GM12878 (cell line): ENCODE measurements around the gene KLRB1. TPM values are rescaled to one million over a fixed set of nuclear protein-coding genes. Genes with fewer than 3 reads are reported as not detected.

Source experiments
- ATAC-seq: fragments of 200-7000 bp; cut with Tn5 transposase; 3 replicates; pipeline ENCODE4 v1.9.1; 2020; ENCODE audit warnings: mild to moderate bottlenecking, moderate library complexity
- BruUV-seq: library from RNA; stranded (reverse); fragments of 400-500 nt; replicated peaks from 2 replicates; lab custom pipeline; 2021; lab: Mats Ljungman, UMichigan
- CTCF ChIA-PET: fragments of 300-600 bp; sonication (Branson Sonifier 250); formaldehyde crosslinking; extraction: SDS; loops from one replicate; lab custom pipeline; 2021; ENCODE audit warnings: inconsistent platforms; lab: Yijun Ruan, JAX
- POLR2A ChIA-PET: fragments of 350-600 bp; formaldehyde crosslinking; extraction: SDS; loops from one replicate; lab custom pipeline; 2021; ENCODE audit warnings: inconsistent platforms; lab: Charles Lee
- RAD21 ChIA-PET: fragments of 300-600 bp; sonication (Branson Sonifier 250); formaldehyde crosslinking; loops from one replicate; lab custom pipeline; 2023; ENCODE audit warnings: antibody characterized with exemption; ENCODE audit not compliant: unreplicated experiment; lab: Charles Lee
- SMC1A ChIA-PET: fragments of 300-600 bp; sonication (Branson Sonifier 250); formaldehyde crosslinking; loops from one replicate; lab custom pipeline; 2023; ENCODE audit not compliant: unreplicated experiment, uncharacterized antibody; lab: Charles Lee
- DNase-seq: peaks from one replicate; pipeline ENCODE4 v3.0.0-alpha.2; 2011; ENCODE audit warnings: low read depth, low spot score
- FAIRE-seq: peaks from 3 replicates; lab custom pipeline; 2011; peaks lifted over from hg19 to GRCh38; lab: Jason Lieb, UNC
- H2AFZ ChIP-seq: 2 replicates; pipeline ENCODE4 v1.6.0; 2011; ENCODE audit warnings: low read depth, low read length, control low read depth; ENCODE audit not compliant: control insufficient read depth
- H3K27ac ChIP-seq: 2 replicates; pipeline ENCODE4 v1.5.1; 2011; ENCODE audit warnings: control low read depth; ENCODE audit not compliant: control insufficient read depth, insufficient read depth
- H3K27me3 ChIP-seq, 2 experiments: replicated peaks in 1 of 2; 2 replicates each; pipeline versions ENCODE4 v1.6.0 to v1.6.1; 2011; ENCODE audit warnings: low read length in 1 of 2; ENCODE audit not compliant: control insufficient read depth in 2 of 2, insufficient read depth in 2 of 2
- H3K36me3 ChIP-seq, 2 experiments: 2 replicates each; pipeline ENCODE4 v1.5.1; 2011; ENCODE audit warnings: low read length in 1 of 2; ENCODE audit not compliant: control insufficient read depth in 2 of 2, insufficient read depth in 2 of 2
- H3K4me1 ChIP-seq: 2 replicates; pipeline ENCODE4 v1.6.1; 2011; ENCODE audit warnings: mild to moderate bottlenecking, low read length, moderate library complexity, mixed read lengths; ENCODE audit not compliant: control insufficient read depth, insufficient read depth
- H3K4me2 ChIP-seq: 2 replicates; pipeline ENCODE4 v1.6.0; 2011; ENCODE audit warnings: control low read depth; ENCODE audit not compliant: control insufficient read depth, insufficient read depth
- H3K4me3 ChIP-seq: fragments of 200-600 bp; sonication (generic); 2 replicates; pipeline ENCODE4 v1.5.1; 2016
- H3K79me2 ChIP-seq: 2 replicates; pipeline ENCODE4 v1.6.0; 2011; ENCODE audit warnings: low read length; ENCODE audit not compliant: control insufficient read depth, insufficient read depth
- H3K9ac ChIP-seq: 2 replicates; pipeline ENCODE4 v1.8.0; 2011; ENCODE audit warnings: low read length, control low read depth, mixed read lengths; ENCODE audit not compliant: control insufficient read depth, insufficient read depth
- H3K9me3 ChIP-seq: replicated peaks from 3 replicates; pipeline ENCODE4 v1.5.1; 2011; ENCODE audit warnings: mild to moderate bottlenecking, low read length; ENCODE audit not compliant: control insufficient read depth, insufficient read depth
- H4K20me1 ChIP-seq: 2 replicates; pipeline ENCODE4 v1.6.0; 2011; ENCODE audit not compliant: control insufficient read depth, insufficient read depth
- FOXM1 ChIP-seq: IDR thresholded peaks from 2 replicates; pipeline ENCODE4 v1.6.1; 2012; ENCODE audit warnings: low read depth, mild to moderate bottlenecking, inconsistent platforms, low read length, moderate library complexity
- IRF4 ChIP-seq: IDR thresholded peaks from 2 replicates; pipeline ENCODE4 v1.6.1; 2011; ENCODE audit warnings: low read depth, low read length
- JUNB ChIP-seq: IDR thresholded peaks from 2 replicates; pipeline ENCODE4 v1.6.1; 2016; ENCODE audit warnings: antibody characterized with exemption, mild to moderate bottlenecking
- NFIC ChIP-seq: IDR thresholded peaks from 2 replicates; pipeline ENCODE4 v1.6.1; 2012; ENCODE audit warnings: low read depth, mild to moderate bottlenecking, inconsistent platforms, low read length, moderate library complexity
- NR2C2 ChIP-seq: IDR thresholded peaks from 2 replicates; pipeline ENCODE4 v1.6.1; 2011; ENCODE audit warnings: borderline replicate concordance, low read depth; ENCODE audit not compliant: control insufficient read depth, insufficient read length
- RUNX3 ChIP-seq: IDR thresholded peaks from 2 replicates; pipeline ENCODE4 v1.6.1; 2012; ENCODE audit warnings: low read length, inconsistent platforms
- SPI1 ChIP-seq: IDR thresholded peaks from 2 replicates; pipeline ENCODE4 v1.6.1; 2011; ENCODE audit warnings: low read depth, mild to moderate bottlenecking, low read length, moderate library complexity, borderline replicate concordance; ENCODE audit not compliant: insufficient read depth
- WGBS: methylation state at CpG from one replicate; pipeline ENCODE4 v1.1.6; 2016; ENCODE audit warnings: low lambda C conversion rate; ENCODE audit not compliant: insufficient replicate concordance, insufficient coverage; ENCODE audit errors: missing lambda C conversion rate; 5-methylcytosine and 5-hydroxymethylcytosine counted together
- in situ Hi-C: fragments of 300-500 bp; cut with MboI; formaldehyde crosslinking; loops from 9 replicates; pipeline ENCODE4 v1.14.3; 2018; ENCODE audit warnings: mixed read lengths
- intact Hi-C: fragments of 100-400 bp; cut with micrococcal nuclease; formaldehyde crosslinking; loops from one replicate; pipeline ENCODE4 v1.14.2; 2022; ENCODE audit not compliant: unreplicated experiment
- polyA plus RNA-seq, 11 experiments: library from polyadenylated mRNA; depleted of rRNA in 4 of 11; unstranded in 6 of 11; stranded (reverse) in 5 of 11; fragments of >200 nt; fragmentation: Nextera tagmentation in 4 of 11; fragmentation: Illumina TruSeq in 1 of 11; extraction: Ambion mirVana in 4 of 11; extraction: Trizol in 1 of 11; gene quantifications; 1 replicate in 1 of 11; 2 replicates in 10 of 11; pipeline versions ENCODE4 v1.2.1 to v1.2.3, GENCODE V29; 2011 to 2016; ENCODE audit warnings: inconsistent platforms in 2 of 11, missing spikeins in 2 of 11, low read depth in 1 of 11
- total RNA-seq, 4 experiments: library from RNA; depleted of rRNA in 3 of 4; stranded (reverse); fragments of >200 nt in 3 of 4; fragmentation: Illumina TruSeq in 1 of 4; extraction: Trizol in 1 of 4; gene quantifications; 2 replicates each; pipeline versions ENCODE4 v1.2.1 to v1.2.3, GENCODE V29; 2013 to 2021
- TF ChIP-seq, protein P1 (sequence below): fragments of 450-650 bp; IDR thresholded peaks from 2 replicates; pipeline ENCODE4 v1.6.1; 2016; ENCODE audit warnings: mild to moderate bottlenecking
- TF ChIP-seq, protein P2 (sequence below): IDR thresholded peaks from 2 replicates; pipeline ENCODE4 v1.6.1; 2011; ENCODE audit warnings: mild to moderate bottlenecking, low read depth, low read length, moderate library complexity; ENCODE audit not compliant: insufficient replicate concordance
- TF ChIP-seq, protein P3 (sequence below): IDR thresholded peaks from 2 replicates; pipeline ENCODE4 v1.6.1; 2011; ENCODE audit warnings: low read depth, low read length, improper control_type of control experiment, borderline replicate concordance

The KLRB1 gene
- total and polyA plus RNA-seq, 10 of the 15 experiments (the other 5 are each of a cell fraction or from before 2014, with no cell fraction given): not detected

DNA sequence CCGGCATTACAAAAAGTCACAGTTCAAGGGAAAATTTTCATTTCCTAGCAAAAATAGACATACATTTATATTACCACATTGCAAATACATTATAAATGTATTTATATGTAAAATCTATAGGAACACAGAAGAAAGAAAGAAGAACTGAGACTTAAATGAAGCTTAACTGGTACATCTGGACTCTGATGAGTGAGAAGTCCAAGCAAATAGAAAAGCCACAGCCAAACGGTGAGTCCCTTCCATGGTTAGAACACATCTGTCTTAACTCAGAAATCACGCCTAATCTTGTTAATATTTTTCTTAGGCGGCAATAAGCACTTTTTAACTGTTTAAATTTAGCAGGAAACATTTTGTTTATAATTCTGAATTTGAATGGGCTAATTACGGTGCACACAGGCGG is 9.4 kb upstream of the KLRB1 start:
- RAD21 ChIA-PET: no interaction called here

DNA sequence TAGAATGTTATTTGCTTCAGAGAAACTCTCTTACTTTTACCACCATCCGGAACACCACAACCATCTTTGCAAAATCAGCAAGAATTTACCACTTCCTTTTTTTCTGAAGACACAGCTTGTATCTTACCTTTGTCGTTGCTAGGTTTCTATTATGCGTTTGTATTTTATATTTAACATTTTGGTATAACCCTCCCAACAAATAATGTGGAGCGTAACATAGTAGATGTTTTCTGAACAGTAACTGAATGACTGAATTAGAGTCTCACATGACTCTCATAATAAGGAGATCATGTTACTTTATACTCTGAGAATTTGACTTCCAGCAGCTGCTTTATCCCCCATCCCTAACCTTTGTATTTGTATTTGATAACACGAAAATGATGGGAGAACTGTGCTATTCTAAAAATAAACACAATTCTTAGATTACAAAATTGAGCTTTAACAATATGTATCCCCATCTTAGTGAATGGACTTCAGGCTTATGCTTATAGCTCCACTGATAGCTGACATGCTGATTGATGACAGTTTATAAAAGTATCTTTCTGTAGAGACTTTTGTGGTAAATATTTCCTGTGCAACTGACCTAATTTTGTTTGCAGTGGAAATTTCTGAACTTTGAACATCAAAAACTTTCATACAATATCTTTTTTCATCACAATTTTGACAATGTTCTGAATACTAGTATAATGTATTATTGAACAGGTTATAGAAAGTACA is 7.9 kb upstream of the KLRB1 start:
- Histone ChIP-seq H3K9me3 (no peaks in the 10 kb centered on the region), H3K27me3 (no peaks in the 10 kb centered on the region), H3K27ac (peak overlapping the region; percentile 52), H3K4me1 (peaks cover 15% of the 10 kb centered on the region), H3K36me3 (no peaks in the 10 kb centered on the region), H3K79me2 (no peaks in the 10 kb centered on the region), H4K20me1 (no peaks in the 10 kb centered on the region), H3K4me3 (no peak overlapping the region; the same call in 1 of the 2 replicates), H3K4me2 (peak overlapping the region; percentile 35), H3K9ac (no peak overlapping the region), H2AFZ (peak overlapping the region; percentile 47)
- ChIA-PET CTCF (interaction anchor here (1.0 to 2.2 kb wide), 3 partner anchors 10 to 93 kb away, joined by 3 to 6 read pairs (median 6); no protein-coding TSS in a partner anchor), RAD21 (interaction anchor here (1.2 to 1.4 kb wide), 2 partner anchors 147 to 167 kb away, joined by 3 read pairs; no protein-coding TSS in a partner anchor), SMC1A (interaction anchor here (1.0 kb wide), 1 partner anchor 9 kb away, joined by 4 read pairs; no protein-coding TSS in a partner anchor), POLR2A (no interaction called here)
- 20% methylated on average over 5 of the region's 5 CpGs for WGBS
- BruUV-seq: no TSS peak
- intact Hi-C loops: no loop called here
- ATAC-seq: peak; percentile 48; the same call in 2 of the 3 replicates
- in situ Hi-C loops: no loop called here
- DNase-seq: no peak
- no peak for FAIRE-seq
- no peak for TF ChIP-seq JUNB
- TF ChIP-seq, protein P1, sequence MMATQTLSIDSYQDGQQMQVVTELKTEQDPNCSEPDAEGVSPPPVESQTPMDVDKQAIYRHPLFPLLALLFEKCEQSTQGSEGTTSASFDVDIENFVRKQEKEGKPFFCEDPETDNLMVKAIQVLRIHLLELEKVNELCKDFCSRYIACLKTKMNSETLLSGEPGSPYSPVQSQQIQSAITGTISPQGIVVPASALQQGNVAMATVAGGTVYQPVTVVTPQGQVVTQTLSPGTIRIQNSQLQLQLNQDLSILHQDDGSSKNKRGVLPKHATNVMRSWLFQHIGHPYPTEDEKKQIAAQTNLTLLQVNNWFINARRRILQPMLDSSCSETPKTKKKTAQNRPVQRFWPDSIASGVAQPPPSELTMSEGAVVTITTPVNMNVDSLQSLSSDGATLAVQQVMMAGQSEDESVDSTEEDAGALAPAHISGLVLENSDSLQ: peak; percentile 85
- peak; percentile 20; the same call in 1 of the 2 replicates for TF ChIP-seq NFIC
- TF ChIP-seq FOXM1: 0 out of 2 replicates have a peak, but pooled peaks have one; percentile 15
- peak; percentile 74 for TF ChIP-seq RUNX3
- TF ChIP-seq, protein P2, sequence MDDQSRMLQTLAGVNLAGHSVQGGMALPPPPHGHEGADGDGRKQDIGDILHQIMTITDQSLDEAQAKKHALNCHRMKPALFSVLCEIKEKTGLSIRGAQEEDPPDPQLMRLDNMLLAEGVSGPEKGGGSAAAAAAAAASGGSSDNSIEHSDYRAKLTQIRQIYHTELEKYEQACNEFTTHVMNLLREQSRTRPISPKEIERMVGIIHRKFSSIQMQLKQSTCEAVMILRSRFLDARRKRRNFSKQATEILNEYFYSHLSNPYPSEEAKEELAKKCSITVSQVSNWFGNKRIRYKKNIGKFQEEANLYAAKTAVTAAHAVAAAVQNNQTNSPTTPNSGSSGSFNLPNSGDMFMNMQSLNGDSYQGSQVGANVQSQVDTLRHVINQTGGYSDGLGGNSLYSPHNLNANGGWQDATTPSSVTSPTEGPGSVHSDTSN: peak; percentile 68
- peak; percentile 94 for TF ChIP-seq SPI1
- TF ChIP-seq NR2C2: no peak
- TF ChIP-seq, protein P3, sequence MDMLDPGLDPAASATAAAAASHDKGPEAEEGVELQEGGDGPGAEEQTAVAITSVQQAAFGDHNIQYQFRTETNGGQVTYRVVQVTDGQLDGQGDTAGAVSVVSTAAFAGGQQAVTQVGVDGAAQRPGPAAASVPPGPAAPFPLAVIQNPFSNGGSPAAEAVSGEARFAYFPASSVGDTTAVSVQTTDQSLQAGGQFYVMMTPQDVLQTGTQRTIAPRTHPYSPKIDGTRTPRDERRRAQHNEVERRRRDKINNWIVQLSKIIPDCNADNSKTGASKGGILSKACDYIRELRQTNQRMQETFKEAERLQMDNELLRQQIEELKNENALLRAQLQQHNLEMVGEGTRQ: no peak

More for the DNA sequence above, 9.4 kb upstream of the KLRB1 start:
- no peaks in the 10 kb centered on the region for H3K9me3 ChIP-seq
- in situ Hi-C loops (no loop called here), intact Hi-C loops (no loop called here)
- H3K79me2 ChIP-seq: no peaks in the 10 kb centered on the region
- H3K4me2 ChIP-seq: peak overlapping the region; percentile 22; the same call in 1 of the 2 replicates
- no peaks in the 10 kb centered on the region for H3K36me3 ChIP-seq
- H4K20me1 ChIP-seq: no peaks in the 10 kb centered on the region
- DNase-seq: no peak
- no peak for ATAC-seq
- H3K9ac ChIP-seq: no peak overlapping the region
- WGBS: 77% methylated on average over 6 of the region's 6 CpGs
- POLR2A ChIA-PET: no interaction called here
- H3K4me1 ChIP-seq: peaks cover 15% of the 10 kb centered on the region
- TF ChIP-seq SPI1: 0 out of 2 replicates have a peak, but pooled peaks have one; percentile 4
- no peak for TF ChIP-seq IRF4
- 0 out of 2 replicates have a peak, but pooled peaks have one; percentile 25 for TF ChIP-seq RUNX3
- no peak overlapping the region for H3K27ac ChIP-seq
- no peak overlapping the region for H3K4me3 ChIP-seq
- SMC1A ChIA-PET: no interaction called here
- FAIRE-seq: no peak
- H2AFZ ChIP-seq: no peak overlapping the region
- H3K27me3 ChIP-seq: no peaks in the 10 kb centered on the region
- CTCF ChIA-PET: interaction anchor here (2.2 kb wide), 1 partner anchor 8 kb away, joined by 6 read pairs; no protein-coding TSS in a partner anchor
- no TSS peak for BruUV-seq
